NCI-H1436 treated with DMSO at 0.1 percent for 48 hours (cell line): Measurements from ENCODE around the gene SYT9.

ENCODE experiments used
- DNase-seq: peaks from one replicate; lab custom pipeline; 2025; lab: John Stamatoyannopoulos, UW

SYT9 gene, protein sequence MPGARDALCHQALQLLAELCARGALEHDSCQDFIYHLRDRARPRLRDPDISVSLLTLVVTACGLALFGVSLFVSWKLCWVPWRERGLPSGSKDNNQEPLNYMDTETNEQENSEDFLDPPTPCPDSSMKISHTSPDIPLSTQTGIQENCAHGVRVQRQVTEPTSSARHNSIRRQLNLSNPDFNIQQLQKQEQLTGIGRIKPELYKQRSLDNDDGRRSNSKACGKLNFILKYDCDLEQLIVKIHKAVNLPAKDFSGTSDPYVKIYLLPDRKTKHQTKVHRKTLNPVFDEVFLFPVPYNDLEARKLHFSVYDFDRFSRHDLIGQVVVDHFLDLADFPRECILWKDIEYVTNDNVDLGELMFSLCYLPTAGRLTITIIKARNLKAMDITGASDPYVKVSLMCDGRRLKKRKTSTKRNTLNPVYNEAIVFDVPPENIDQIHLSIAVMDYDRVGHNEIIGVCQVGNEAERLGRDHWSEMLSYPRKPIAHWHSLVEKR

DNA sequence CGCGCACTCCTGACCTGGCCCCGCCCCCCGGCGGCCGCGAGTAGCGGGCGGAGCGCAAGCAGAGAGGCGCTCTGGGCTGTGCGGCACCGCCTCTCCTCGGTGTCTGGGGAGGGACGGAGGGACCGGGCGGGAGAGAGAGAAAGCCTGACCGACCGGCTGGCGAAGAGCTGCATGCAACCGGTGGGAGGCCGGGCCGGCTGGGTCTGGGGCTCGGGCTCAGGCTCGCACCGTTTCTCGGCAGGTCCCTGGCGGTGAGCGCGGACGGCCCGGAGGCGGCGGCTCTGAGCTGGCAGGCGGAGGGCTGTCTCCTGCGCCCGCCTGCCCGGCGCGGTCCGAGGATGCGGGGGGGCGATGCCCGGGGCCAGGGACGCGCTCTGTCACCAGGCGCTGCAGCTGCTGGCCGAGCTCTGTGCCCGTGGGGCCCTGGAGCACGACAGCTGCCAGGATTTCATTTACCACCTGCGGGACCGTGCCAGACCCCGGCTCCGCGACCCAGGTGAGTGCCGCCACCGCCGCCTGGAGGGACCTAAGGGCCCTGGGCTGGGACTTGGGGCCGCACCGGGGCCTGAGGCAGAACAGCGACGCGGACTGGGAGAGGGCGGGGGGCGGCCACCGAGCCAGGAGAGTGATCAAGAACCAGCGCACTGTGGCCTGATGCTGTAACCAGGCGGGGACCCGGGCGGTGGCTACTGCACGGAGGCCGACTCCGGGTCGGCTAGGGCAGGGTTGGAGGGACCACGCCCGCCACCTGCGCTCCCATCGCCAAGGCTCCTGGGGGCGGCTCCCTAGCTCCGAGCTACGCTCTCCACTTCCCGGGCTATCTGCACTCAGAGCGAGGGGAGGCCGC is at the start of gene SYT9:
Gene SYT9, plus strand, starts transcription at position 69 of the 847 bp plus-strand sequence. Its CDS starts 283 bp downstream, at position 352.
- no peak for DNase-seq

DNA sequence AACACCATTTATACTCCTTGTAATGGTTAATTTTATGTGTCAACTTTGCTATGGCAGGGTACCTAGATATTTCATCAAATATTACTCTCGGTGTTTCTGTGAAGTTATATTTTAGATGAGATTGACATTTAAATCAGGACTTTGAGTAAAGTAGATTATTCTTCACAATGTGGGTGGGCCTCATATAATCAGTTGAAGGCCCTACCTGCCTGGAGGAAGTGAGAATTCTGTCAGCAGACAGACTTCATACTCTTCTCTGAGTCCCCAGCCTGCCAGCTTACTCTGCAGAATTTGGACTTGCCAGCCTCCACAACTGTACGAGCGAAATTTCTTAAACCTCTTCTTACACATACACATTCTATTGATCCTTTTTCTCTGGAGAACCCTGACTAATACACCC is 49.3 kb upstream of the SYT9 start:
- no peak for DNase-seq

DNA sequence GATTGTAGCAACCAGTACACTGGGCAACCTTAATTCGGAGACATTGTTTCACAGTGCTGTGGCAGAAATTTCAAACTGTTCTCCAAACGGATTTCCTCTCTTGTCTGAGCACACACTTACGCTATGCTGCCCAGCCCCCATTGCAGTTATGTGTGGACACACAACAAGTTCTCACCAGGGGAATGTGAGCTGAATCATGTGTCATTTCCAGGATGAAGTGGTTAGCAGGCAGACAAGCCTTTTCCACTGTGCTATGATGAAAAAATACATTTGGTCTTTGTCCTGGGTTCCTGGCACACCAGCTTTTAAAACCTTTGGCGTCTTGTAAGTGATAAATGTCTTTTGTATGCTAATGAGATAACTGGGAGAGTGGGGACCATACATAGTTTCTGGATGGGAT is 46.9 kb upstream of the SYT9 start:
- no peak for DNase-seq

DNA sequence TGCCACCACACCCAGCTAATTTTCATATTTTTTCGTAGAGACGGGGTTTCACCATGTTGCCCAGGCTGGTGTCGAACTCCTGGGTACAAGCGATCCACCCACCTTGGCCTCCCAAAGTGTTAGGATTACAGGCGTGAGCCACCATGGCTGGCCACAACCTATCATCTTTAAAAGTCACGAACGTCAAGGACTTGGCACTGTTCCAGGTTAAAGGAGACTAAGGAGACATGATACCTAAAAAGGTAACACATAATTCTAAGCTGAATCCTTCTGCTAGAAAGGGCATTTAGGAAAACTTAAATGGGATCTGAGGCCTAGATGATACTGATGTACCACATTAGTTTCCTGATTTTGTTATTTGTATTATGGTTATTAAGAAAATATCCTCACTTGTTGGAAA is 43.3 kb upstream of the SYT9 start:
- DNase-seq, result no peak

DNA sequence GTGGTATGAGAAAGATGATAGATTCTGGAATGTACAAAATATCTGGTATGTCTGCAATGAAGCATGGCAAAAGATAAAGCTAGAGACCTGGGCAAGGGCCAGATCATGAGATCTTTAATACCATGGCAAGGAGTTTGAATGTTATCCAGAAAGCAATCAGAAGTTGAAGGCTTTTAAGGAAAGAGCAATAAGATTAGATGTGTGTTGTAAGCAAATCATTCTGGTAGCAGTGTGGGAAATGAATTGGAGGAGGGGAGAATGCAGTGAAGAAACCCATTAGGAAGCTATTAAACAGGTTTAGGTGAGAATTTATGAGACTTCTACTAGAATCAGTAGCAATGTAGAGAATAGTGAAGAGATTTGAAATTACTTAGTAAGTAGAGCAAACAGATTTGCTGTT is 32.2 kb upstream of the SYT9 start:
- no peak for DNase-seq

DNA sequence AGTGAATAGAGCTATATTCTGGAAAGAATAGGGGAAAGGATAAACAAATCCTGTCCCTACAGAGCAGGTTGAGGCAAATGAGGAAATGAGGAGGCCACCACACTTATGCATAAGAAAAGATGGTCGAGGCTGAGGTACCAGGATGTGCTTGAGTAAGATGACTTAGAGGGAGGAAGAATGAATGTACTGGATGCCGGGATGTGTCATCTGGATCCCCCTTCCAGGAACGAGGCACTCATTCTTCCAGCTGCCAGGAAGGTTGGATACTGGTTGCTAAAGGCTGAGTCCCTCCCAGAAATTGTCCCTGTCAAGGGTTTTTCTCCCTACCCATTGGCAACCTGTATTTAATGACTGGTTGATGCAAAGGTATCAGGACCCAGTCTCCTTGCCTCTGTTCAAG is 31.1 kb upstream of the SYT9 start:
- DNase-seq, result no peak

DNA sequence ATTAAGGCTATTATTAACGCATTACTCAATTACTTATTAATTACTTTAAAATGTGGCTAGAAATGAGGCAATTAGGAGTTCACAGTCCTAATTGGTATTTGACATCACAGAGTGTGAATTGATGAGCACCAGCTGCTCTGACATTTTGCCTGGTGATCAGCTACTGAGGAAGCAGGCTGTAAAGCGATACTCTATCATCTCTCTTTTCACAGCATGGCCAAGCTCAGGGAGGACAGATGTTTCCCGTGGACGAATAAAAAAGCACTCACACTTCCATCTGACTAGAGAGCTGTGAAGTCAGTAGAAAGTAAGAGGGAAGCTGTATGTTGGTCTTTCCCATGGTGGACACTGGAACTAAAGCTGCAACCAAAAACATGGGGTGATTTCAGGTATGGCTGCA is 29.1 kb upstream of the SYT9 start:
- no peak for DNase-seq

DNA sequence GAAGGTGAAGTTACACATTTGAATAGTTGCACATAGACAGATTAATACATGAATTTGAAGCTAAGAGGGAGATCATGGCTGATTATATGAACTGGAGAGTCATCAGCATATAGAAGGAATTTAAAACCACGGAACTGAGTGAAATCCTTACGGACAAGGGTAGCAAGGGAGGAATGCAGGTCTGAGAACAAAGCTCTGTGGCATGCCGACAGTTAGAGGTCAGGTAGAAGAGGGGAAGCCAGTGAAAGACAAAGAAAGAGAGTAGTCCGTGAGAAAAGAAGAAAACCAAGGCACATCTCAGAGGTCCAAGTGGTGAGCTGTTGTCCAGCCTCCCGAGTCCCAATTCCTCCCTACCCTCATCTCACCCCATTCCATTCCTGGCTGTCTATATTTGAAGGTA is 11.8 kb upstream of the SYT9 start:
- no peak for DNase-seq

DNA sequence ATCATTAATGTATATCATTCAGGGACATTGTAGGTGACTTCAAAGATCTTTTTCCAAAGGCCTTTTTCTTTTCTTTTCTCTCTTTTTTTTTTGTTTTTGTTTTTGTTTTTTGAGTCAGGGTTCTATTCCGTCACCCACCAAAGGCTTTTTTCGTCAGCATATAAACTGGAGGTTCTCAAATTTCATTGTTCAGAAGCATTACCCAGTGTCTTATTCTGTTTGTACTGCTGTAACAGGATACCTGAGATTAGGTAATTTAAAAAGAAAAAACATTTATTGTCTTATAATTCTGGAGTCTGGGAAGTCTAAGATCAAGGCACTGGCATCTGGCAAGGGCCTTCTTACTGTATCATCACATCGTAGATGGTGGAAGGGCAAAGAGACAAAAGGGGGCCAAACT is 6.4 kb upstream of the SYT9 start:
- no peak for DNase-seq

DNA sequence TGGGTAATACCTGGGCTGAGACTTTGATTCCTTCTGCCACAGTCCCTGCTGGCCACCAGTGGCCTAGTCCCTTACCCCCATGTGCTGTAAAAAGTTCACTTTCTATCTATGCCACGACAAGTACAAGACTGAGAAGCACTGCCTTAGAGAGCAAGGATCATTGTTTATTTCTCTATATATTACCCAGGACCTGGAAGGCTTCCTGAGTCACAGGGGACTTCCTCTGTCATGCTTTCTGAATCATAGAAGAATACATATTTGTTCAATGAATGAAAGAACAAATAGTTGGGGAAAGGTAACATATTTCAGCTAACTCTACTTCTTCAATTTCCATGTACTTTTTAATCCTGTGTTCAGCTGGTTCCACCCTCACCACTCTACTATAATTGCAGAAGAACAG is 5.5 kb upstream of the SYT9 start:
- DNase-seq, result no peak

DNA sequence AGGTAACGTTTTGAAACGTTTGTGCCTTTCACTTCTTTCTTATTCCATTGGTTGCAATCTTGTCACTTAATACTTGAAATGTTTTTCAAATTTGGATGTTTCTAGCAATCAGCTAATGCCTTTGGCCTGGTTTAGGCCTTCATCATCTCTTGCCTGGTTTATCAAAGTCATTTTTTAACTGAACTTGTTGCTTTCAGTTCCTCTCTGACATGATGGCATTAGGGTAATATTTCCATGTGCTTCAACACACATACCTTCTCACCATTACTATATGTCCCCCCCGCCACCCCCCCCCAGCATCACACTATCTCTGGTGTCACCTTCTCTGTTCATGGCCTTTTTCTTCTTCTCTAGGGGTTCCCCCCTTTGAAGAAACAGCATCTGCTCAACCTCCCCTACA is 1.5 kb upstream of the SYT9 start:
- no peak for DNase-seq

DNA sequence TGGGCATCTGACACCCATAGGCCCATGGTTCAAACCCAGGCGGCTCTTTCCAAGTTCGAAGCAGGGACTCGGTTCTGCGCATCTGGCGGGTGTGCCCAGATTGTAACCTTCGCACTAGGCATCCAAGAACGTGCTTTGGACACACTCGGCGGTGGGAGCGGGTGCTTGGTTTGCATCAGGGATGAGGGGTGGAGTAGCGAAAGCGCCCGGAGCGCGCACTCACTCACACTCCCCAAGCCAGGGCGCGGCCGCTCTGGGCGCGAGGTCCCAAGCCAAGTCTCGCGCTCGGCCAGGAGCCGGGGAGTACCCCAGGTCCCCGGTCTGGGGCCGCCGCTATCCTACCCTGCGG is 243 bp upstream of the SYT9 start:
- no peak for DNase-seq

DNA sequence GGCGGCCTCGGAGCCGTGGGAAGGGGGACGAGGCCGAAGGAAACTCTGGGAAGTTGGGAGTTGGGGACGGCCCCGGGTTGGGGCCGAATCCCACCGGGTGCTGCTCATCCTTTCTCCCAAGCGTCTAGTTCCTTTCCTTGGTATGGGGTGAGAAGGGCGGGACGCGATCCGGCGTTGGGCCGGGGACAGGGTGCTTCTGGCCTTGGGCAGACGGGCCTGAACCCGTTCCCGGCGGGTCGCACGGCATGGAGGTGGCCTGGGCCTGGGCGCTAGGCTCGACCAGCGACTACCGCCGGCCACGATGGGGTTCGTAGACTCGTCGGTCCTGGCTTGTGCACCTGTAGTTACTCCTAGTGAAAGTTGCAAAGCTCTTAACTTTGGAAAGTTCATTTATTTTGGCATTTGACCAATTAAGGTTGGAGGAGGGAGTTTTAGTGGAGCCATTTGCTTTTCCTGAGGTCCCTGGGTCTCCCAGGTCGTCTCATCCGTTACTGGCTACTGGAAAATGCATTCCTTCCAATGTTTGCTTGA is 1.0 kb downstream of the SYT9 start:
- no peak for DNase-seq

DNA sequence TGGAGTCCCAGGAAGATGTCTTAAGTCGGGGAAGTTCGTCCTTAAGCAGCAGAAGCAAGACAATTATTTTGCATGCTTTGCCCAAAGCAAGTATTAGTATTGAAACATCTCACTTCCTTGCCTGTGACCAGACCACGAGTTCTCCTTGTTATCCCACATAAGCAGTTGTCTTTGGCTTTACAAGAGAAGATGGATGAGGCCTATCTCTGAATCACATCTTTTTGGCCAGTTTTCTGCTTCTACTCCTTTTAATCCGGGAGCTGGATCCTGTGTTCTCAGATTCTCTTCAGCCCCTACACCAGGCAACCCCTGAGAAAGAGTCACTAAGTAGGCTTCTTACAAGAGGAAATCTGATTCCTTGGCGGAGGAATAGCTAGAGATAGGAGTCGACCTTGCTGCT is 2.1 kb downstream of the SYT9 start:
- DNase-seq, result no peak

DNA sequence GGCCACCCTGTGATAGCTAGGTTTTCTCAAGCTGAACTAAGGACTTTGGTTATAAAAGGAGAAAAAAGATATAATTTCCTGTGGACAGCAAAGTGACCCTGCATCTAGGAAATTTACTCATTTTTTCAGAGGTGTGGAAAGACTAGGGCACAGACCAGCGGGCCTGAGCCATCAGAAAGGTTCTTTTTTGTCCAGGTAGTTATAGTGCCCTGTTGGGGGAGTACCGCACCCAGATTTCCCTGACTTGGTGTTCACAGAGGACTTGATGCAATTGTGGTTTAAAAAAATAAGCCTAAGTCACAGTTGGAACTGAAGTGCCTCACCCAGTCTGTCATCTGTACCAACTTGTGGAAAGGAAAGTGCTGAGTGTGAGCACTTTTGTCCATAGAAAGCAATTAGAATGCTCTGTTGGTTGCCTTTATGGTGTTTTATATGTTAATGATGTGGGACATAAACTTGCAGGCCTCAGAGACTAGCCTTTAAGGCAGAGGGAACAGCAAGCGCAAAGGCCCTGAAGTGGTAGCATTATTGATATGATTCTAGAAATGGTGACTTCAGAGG is 3.1 kb downstream of the SYT9 start:
- DNase-seq, result no peak

DNA sequence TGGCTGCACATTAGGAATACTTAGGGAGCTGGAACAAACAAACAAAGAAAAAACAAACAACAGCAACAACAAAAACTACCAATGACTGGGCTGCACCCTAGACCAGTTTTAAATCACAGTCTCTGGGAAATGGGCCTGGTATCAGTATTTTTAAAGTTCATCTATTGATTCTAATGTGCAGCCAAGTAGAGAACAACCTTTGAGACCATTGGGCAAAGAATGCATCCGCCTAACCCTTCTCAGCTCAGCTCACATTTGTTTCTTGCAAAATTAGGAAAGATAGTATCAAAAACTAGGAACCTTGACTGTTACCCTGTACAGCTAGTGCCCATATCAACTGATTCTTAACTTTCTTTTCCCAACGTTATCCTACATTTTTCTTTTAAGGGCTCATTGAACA is 5.2 kb downstream of the SYT9 start:
- no peak for DNase-seq

DNA sequence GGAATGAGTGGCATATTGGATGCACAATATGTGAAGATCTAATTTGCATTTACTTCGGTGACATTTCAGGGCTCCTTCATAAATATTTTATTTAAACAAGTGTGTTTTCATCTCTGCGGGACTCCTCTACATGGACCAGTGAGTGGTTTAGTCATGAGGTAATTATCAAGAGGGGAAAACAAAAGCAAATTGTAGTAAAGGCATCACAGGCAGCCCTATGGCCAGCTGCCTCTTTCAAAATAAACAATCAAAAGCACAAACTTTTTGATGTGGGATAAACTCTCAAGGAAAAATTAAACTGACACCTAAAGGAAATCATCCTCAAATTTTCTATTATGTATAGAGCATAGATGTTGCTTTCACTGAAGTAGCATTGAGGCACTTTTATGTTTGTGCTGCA is 6.0 kb downstream of the SYT9 start:
- no peak for DNase-seq

DNA sequence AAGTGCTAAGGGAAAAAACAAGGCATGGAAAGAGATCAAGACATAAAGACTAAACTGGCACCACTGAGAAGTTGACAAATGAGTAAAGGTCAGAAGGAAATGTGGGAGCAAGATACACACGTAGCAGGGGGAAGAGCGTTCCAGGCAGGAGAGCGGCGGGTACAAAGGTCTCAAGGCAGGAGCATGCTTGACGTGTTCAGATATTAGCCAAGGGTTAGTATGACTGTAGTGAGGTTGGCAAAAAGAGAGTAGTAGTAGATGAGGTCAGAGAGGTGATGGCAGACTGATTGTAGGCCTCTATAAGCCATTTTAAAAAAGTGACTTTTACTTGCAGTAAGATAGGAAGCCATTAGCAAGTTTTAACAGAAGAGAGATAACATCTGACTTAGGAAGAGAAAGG is 9.9 kb downstream of the SYT9 start:
- no peak for DNase-seq

DNA sequence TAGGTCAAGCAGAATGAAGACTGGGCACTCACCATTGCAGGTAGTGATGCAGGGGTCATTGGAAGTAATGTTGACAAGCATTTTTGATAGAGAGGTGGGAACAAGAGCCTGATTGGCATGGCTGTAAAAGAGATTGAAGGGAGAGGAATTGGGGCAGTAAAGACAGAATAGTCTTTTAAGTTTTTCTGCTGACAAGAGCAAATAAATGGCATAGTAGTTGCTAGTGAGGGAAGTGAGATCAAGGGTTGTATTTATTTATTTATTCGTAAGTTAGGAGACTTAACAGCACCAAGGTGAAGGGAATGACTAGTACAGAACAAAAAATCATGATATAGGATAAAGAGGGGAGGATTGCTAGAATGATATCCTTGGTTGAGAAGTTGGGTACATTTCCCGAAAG is 11.0 kb downstream of the SYT9 start:
- DNase-seq, result no peak

DNA sequence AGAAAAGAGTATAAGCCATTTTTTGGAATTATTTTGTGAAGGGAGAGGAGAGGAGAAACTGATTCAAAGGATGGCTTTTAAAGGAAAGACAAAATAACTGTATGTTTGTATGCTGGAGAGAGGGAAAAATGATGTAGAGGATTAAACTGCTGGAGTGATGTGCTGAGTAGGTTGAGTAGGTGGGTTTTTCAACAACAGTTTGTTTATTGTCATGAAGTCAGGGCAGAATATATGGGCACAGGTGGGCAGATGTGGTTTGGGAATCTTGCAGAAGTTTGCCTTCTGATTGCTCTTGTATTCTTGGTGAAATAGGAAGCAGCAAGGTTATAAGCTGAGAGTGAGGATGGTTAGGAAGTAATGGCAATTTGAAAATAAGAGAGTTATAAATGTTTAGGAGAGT is 12.1 kb downstream of the SYT9 start:
- DNase-seq, result no peak

DNA sequence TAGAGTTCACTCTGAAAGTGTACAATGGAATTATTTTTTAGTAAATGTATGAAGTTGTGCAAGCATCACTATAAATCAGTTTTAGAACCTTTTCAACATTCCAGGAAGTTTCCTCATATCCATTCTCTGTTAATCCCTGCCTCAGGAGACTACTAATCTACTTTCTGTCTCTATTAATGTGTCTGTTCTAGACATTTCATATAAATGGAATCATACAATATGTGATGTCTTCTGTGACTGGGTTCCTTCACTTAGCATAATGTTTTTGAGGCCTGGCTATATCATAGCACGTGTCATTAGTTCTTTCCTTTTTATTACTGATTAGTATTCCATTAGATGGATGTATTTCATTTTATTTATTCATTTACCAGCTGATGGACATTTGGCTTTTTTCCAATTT is 17.1 kb downstream of the SYT9 start:
- DNase-seq, result no peak

DNA sequence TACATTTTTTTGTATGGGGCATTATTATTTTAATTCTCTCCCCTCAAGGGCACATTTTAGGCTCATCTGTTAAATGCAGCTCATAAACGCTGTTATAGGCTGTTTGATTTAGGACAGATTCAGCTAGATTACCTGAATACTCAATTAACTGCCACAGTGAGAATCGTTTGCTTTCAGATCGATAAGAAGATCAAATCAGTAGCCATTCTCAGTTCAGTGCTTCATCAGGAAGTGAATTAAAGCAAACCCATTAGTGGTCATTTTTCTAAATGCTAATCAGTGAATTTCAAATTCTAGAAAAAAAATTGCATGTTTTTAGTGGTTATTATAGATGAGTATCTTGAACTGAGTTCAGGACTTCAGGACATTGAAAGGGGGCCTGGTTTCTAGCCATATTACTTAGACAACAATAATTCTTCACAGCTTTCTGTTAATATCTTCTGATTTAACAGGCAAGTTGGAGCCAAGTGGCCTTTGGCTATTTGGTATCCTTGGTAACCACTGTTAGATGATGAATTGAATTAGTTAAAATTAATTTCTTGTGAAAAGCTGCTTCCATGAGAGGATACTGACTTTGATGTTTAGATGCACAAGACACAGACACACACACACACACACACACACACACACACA is 18.6 kb downstream of the SYT9 start:
- no peak for DNase-seq
